ENCODE measurements around the gene USP12. TPM values are rescaled to one million over a fixed set of nuclear protein-coding genes. Genes with fewer than 3 reads are reported as not detected.

The USP12 gene
- total RNA-seq, 1 donor from 2014 or later: 17.9 TPM

DNA sequence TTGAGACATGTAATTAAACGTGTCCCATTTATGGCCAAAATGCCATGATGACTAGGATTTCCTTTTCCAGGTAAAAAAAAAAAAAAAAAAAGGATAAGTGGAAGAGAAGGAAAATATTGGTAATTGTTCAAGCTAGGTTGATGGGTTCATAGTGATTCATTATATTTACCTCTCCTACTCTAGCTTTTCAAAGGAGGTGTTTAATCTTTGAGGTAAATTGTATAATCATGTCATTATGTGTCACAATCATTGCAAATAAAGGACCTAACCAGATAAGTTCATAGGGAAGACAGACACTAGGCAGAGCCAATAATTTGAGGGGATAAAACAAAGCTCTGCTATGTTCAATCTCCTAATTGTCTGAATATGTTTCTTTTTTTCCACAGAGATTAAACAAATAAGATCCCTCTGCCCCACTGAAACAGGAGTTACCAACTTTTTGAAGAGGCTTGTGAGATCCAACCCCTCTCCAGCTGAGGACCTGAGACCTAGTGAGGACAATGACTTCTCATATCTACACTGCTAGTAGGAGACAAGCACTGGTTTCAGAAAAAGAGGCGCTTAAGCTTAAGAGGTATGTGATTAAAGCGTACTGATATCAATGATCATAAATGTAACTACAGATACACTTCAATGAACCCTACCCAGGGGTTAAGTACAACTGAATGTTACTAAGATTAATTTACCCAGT is 61.4 kb downstream of the USP12 start:
- FAIRE-seq (no peak), DNase-seq (ENCODE audit: low read depth) (peak; percentile 46)
- Histone ChIP-seq H3K36me3 (ENCODE audit: control insufficient read depth, insufficient read depth, low read length) (no peaks in the 10 kb centered on the region), H3K27me3 (ENCODE audit: control insufficient read depth, insufficient read depth, low read length) (no peaks in the 10 kb centered on the region), H3K4me3 (ENCODE audit: low read depth, low read length) (no peak overlapping the region)
- TF ChIP-seq, protein P1, sequence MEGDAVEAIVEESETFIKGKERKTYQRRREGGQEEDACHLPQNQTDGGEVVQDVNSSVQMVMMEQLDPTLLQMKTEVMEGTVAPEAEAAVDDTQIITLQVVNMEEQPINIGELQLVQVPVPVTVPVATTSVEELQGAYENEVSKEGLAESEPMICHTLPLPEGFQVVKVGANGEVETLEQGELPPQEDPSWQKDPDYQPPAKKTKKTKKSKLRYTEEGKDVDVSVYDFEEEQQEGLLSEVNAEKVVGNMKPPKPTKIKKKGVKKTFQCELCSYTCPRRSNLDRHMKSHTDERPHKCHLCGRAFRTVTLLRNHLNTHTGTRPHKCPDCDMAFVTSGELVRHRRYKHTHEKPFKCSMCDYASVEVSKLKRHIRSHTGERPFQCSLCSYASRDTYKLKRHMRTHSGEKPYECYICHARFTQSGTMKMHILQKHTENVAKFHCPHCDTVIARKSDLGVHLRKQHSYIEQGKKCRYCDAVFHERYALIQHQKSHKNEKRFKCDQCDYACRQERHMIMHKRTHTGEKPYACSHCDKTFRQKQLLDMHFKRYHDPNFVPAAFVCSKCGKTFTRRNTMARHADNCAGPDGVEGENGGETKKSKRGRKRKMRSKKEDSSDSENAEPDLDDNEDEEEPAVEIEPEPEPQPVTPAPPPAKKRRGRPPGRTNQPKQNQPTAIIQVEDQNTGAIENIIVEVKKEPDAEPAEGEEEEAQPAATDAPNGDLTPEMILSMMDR (IDR thresholded peaks at IDR 0.05; ENCODE audit: insufficient read depth, low read length, severe bottlenecking): no peak

- H3K36me3 ChIP-seq (ENCODE audit: control insufficient read depth, insufficient read depth, low read length): no peaks in the 10 kb centered on the region
- DNase-seq (ENCODE audit: low read depth) (no peak), FAIRE-seq (no peak)
- no peaks in the 10 kb centered on the region for H3K27me3 ChIP-seq (ENCODE audit: control insufficient read depth, insufficient read depth, low read length)
- TF ChIP-seq, protein P1 (IDR thresholded peaks at IDR 0.05; ENCODE audit: insufficient read depth, low read length, severe bottlenecking): no peak
- no peak overlapping the region for H3K4me3 ChIP-seq (ENCODE audit: low read depth, low read length)
Observed at GRCh38 chr13:27106144-27106543, 65.5 kb downstream of the USP12 start.

DNA sequence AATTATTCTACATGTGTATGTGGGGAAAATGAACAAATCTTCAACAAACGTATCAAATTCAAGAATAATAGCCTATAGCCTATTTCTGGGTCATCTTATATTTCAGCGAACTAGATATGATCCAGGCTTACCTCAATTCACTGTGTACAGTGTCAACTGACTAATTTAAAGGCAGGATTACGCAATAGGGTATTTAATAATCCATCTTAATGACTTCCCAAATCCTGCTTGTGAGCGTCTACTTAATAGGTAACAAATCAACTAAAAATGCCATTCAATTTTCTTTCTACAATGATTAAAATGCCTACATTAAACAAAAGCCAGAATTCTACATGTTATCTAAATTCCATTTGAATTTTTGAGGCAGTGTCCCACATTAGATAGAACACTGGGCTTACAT is 67.0 kb downstream of the USP12 start:
- H3K4me3 ChIP-seq (ENCODE audit: low read depth, low read length): no peak overlapping the region
- H3K27me3 ChIP-seq (ENCODE audit: control insufficient read depth, insufficient read depth, low read length): no peaks in the 10 kb centered on the region
- H3K36me3 ChIP-seq (ENCODE audit: control insufficient read depth, insufficient read depth, low read length): no peaks in the 10 kb centered on the region
- TF ChIP-seq, protein P1 (IDR thresholded peaks at IDR 0.05; ENCODE audit: insufficient read depth, low read length, severe bottlenecking): no peak
- peak; percentile 38 for DNase-seq (ENCODE audit: low read depth)
- no peak for FAIRE-seq

DNA sequence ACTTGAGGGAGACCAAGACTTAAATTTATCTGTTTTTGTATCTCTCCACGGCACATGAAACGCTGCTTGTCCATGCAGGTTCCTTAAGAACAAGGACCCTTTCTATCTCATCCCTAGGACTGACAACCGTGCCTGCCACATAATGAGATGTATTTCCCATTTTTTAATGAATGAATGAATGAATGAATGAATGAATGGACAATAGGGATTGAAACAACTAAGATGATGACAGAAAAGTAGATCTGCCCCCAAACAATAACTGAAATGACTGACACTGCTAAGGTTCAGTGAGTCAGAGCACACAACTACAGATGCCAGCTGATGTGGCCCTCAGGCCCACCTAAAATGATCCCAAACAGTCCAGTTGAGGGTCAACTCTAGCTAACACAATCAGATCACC is 69.8 kb downstream of the USP12 start:
- Histone ChIP-seq H3K4me3 (ENCODE audit: low read depth, low read length) (no peak overlapping the region), H3K36me3 (ENCODE audit: control insufficient read depth, insufficient read depth, low read length) (no peaks in the 10 kb centered on the region), H3K27me3 (ENCODE audit: control insufficient read depth, insufficient read depth, low read length) (no peaks in the 10 kb centered on the region)
- FAIRE-seq: no peak
- TF ChIP-seq, protein P1 (IDR thresholded peaks at IDR 0.05; ENCODE audit: insufficient read depth, low read length, severe bottlenecking): no peak
- DNase-seq (ENCODE audit: low read depth): no peak

DNA sequence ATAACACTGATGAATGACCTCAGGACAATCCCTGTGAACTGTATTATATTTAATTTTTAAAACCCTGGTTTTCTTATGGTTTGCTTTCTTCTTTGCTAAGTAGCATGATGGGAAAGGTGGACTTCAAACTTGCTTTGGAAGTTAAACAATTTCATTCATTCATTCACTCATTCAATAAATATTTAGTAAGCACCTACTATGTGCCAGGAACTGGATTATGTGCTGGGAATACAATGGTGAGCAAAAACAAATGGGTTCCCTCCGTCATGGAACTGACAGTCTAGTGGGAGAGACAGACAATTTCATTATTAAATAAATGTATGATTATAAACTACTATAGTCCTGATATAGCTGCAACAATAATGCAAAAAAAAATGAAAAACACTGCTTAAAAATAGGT is 70.3 kb downstream of the USP12 start:
- FAIRE-seq: no peak
- H3K36me3 ChIP-seq (ENCODE audit: control insufficient read depth, insufficient read depth, low read length): no peaks in the 10 kb centered on the region
- no peak overlapping the region for H3K4me3 ChIP-seq (ENCODE audit: low read depth, low read length)
- no peak for DNase-seq (ENCODE audit: low read depth)
- TF ChIP-seq, protein P1 (IDR thresholded peaks at IDR 0.05; ENCODE audit: insufficient read depth, low read length, severe bottlenecking): no peak
- no peaks in the 10 kb centered on the region for H3K27me3 ChIP-seq (ENCODE audit: control insufficient read depth, insufficient read depth, low read length)

- FAIRE-seq: no peak
Observed at GRCh38 chr13:27097691-27098090, 73.9 kb downstream of the USP12 start.

More at GRCh38 chr13:27097691-27098090, 73.9 kb downstream of the USP12 start:
- no peak for DNase-seq (ENCODE audit: low read depth)
- TF ChIP-seq, protein P1 (IDR thresholded peaks at IDR 0.05; ENCODE audit: insufficient read depth, low read length, severe bottlenecking): no peak
- H3K4me3 ChIP-seq (ENCODE audit: low read depth, low read length): no peak overlapping the region
- H3K27me3 ChIP-seq (ENCODE audit: control insufficient read depth, insufficient read depth, low read length): no peaks in the 10 kb centered on the region
- no peaks in the 10 kb centered on the region for H3K36me3 ChIP-seq (ENCODE audit: control insufficient read depth, insufficient read depth, low read length)
